Tibial artery (tissue), 4 donors: ENCODE data around the gene CSTB.

ENCODE experiments used
- DNase-seq, 2 donors: peaks; one replicate each; pipeline ENCODE4 v3.0.0-alpha.2; 2019
- H3K27ac ChIP-seq, 2 donors: fragments of 200-600 bp; sonication (generic) in 1 of 2; 1 replicate in 1 of 2; 2 replicates in 1 of 2; pipeline ENCODE4 v1.5.1; 2018 to 2019; ENCODE audit warnings: mild to moderate bottlenecking in 1 of 2
- H3K27me3 ChIP-seq, 2 donors: fragments of 200-600 bp; sonication (generic) in 1 of 2; one replicate each; pipeline versions ENCODE4 v1.5.1 to v1.6.0; 2016 to 2019
- H3K36me3 ChIP-seq, 3 donors: fragments of 200-600 bp; sonication (generic) in 2 of 3; one replicate each; pipeline ENCODE4 v1.5.1; 2016 to 2019; ENCODE audit warnings: mild to moderate bottlenecking in 2 of 3
- H3K4me1 ChIP-seq, 4 donors: fragments of 200-600 bp; sonication (generic) in 2 of 4; 1 replicate in 3 of 4; 2 replicates in 1 of 4; pipeline ENCODE4 v1.5.1; 2016 to 2019
- H3K4me3 ChIP-seq, 2 donors: fragments of 200-600 bp; sonication (generic) in 1 of 2; 1 replicate in 1 of 2; 2 replicates in 1 of 2; pipeline ENCODE4 v1.5.1; 2018 to 2019; ENCODE audit warnings: mild to moderate bottlenecking in 2 of 2
- H3K9me3 ChIP-seq, 3 donors: fragments of 200-600 bp; sonication (generic) in 1 of 3; one replicate each; pipeline ENCODE4 v1.5.1; 2016 to 2019
- intact Hi-C: fragments of 100-400 bp; cut with DNase I; formaldehyde crosslinking; loops from one replicate; pipeline ENCODE4 v1.15.0; 2023; ENCODE audit warnings: low total_unique reads
- TF ChIP-seq, protein P1 (sequence below), 2 experiments: fragments of 200-600 bp in 1 of 2; fragments of 450-650 bp in 1 of 2; IDR thresholded peaks; one replicate each; pipeline ENCODE4 v1.5.1; 2017 to 2019; ENCODE audit warnings: antibody characterized with exemption in 2 of 2, mild to moderate bottlenecking in 1 of 2, moderate library complexity in 1 of 2

CSTB gene

GRCh38 chr21:43767498-43767983 lies 8.6 kb downstream of the CSTB start:
- intact Hi-C loops, result no loop called here
- Histone ChIP-seq H3K27me3 (no peaks in the 10 kb centered on the region), H3K9me3 (no peaks in the 10 kb centered on the region), H3K27ac (no peak overlapping the region), H3K36me3 (peaks cover 0 to 9% (median 8%) of the 10 kb centered on the region in 3 donors), H3K4me1 (peaks cover 0 to 12% (median 7%) of the 10 kb centered on the region in 4 donors), H3K4me3 (no peak overlapping the region)
- TF ChIP-seq, protein P1, sequence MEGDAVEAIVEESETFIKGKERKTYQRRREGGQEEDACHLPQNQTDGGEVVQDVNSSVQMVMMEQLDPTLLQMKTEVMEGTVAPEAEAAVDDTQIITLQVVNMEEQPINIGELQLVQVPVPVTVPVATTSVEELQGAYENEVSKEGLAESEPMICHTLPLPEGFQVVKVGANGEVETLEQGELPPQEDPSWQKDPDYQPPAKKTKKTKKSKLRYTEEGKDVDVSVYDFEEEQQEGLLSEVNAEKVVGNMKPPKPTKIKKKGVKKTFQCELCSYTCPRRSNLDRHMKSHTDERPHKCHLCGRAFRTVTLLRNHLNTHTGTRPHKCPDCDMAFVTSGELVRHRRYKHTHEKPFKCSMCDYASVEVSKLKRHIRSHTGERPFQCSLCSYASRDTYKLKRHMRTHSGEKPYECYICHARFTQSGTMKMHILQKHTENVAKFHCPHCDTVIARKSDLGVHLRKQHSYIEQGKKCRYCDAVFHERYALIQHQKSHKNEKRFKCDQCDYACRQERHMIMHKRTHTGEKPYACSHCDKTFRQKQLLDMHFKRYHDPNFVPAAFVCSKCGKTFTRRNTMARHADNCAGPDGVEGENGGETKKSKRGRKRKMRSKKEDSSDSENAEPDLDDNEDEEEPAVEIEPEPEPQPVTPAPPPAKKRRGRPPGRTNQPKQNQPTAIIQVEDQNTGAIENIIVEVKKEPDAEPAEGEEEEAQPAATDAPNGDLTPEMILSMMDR (IDR thresholded peaks at IDR 0.05), result no peak
- no peak for DNase-seq

GRCh38 chr21:43766734-43767497 lies 9.2 kb downstream of the CSTB start:
- H3K27ac ChIP-seq, result no peak overlapping the region
- intact Hi-C loops, result no loop called here
- TF ChIP-seq, protein P1 (IDR thresholded peaks at IDR 0.05), result no peak
- no peak overlapping the region for H3K4me3 ChIP-seq
- no peak for DNase-seq
- H3K9me3 ChIP-seq, result no peaks in the 10 kb centered on the region
- H3K36me3 ChIP-seq, result peaks cover 0 to 13% (median 11%) of the 10 kb centered on the region in 3 donors
- peaks cover 0 to 12% (median 7%) of the 10 kb centered on the region in 4 donors for H3K4me1 ChIP-seq
- no peaks in the 10 kb centered on the region for H3K27me3 ChIP-seq

GRCh38 chr21:43764576-43765495 lies 11.3 kb downstream of the CSTB start:
- no peaks in the 10 kb centered on the region for H3K27me3 ChIP-seq
- no peak for DNase-seq
- H3K27ac ChIP-seq, result no peak overlapping the region
- no peaks in the 10 kb centered on the region for H3K9me3 ChIP-seq
- intact Hi-C loops, result no loop called here
- no peak overlapping the region for H3K4me3 ChIP-seq
- TF ChIP-seq, protein P1 (IDR thresholded peaks at IDR 0.05), result no peak
- H3K36me3 ChIP-seq, result peaks cover 0 to 22% (median 22%) of the 10 kb centered on the region in 3 donors
- peaks cover 0 to 12% (median 7%) of the 10 kb centered on the region in 4 donors for H3K4me1 ChIP-seq

DNA sequence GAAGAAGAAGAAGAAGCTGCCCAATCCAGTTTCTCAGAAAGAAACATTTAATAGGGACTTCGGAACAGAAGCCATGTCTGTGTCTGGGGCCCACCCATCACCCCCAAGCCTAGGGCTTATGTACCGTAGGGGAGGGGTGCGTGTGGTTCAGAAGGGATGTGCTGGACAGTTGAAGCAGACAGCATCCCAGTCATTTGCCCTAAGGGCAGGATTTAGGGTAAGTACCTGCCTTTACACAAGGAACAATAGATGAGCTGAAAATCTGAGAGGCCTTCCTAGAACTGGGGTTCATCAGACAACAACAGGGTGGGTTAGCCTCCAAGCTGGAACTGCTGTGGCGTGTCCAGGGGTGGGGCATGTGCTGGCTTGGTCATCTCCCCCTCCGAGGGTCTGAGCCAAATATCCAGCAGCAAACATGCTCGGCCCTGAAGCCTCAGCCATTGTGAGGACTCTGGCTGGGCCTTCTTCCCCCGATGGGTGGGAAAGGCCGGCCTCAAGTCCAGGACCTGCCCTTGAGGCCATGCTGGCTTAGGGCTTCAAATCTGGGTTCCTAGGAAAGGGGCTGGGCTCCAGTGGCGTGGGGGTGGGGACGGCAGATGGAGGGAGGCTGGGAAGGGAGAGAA lies 12.1 kb downstream of the CSTB start:
- H3K9me3 ChIP-seq, result no peaks in the 10 kb centered on the region
- no peak overlapping the region for H3K27ac ChIP-seq
- TF ChIP-seq, protein P1 (IDR thresholded peaks at IDR 0.05), result no peak
- H3K4me1 ChIP-seq, result peaks cover 0 to 13% (median 8%) of the 10 kb centered on the region in 4 donors
- H3K36me3 ChIP-seq, result peaks cover 0 to 27% (median 22%) of the 10 kb centered on the region in 3 donors
- no peaks in the 10 kb centered on the region for H3K27me3 ChIP-seq
- intact Hi-C loops, result no loop called here
- no peak for DNase-seq
- no peak overlapping the region for H3K4me3 ChIP-seq
